Peyer's patch (tissue), 4 donors: ENCODE results near the gene AZGP1.
"Not testable (repeated sequence)": the region's sequence is repeated elsewhere in the genome, so short reads cannot be mapped to it uniquely, and the experiment has no call there.

ENCODE experiments used
- POLR2A ChIP-seq, 2 donors: fragments of 450-650 bp; IDR thresholded peaks; one replicate each; pipeline ENCODE4 v1.5.1; 2017; ENCODE audit warnings: antibody characterized with exemption in 2 of 2, mild to moderate bottlenecking in 2 of 2, moderate library complexity in 2 of 2
- TF ChIP-seq, protein P1 (sequence below), 6 experiments: fragments of 450-650 bp in 4 of 6; fragments of 200-600 bp in 2 of 6; sonication (generic) in 1 of 6; IDR thresholded peaks; one replicate each; pipeline ENCODE4 v1.5.1; 2017 to 2019; ENCODE audit warnings: antibody characterized with exemption in 6 of 6, mild to moderate bottlenecking in 3 of 6, moderate library complexity in 1 of 6

GRCh38 chr7:99950819-99951218, 25.0 kb downstream of the AZGP1 start:
- TF ChIP-seq, protein P1, sequence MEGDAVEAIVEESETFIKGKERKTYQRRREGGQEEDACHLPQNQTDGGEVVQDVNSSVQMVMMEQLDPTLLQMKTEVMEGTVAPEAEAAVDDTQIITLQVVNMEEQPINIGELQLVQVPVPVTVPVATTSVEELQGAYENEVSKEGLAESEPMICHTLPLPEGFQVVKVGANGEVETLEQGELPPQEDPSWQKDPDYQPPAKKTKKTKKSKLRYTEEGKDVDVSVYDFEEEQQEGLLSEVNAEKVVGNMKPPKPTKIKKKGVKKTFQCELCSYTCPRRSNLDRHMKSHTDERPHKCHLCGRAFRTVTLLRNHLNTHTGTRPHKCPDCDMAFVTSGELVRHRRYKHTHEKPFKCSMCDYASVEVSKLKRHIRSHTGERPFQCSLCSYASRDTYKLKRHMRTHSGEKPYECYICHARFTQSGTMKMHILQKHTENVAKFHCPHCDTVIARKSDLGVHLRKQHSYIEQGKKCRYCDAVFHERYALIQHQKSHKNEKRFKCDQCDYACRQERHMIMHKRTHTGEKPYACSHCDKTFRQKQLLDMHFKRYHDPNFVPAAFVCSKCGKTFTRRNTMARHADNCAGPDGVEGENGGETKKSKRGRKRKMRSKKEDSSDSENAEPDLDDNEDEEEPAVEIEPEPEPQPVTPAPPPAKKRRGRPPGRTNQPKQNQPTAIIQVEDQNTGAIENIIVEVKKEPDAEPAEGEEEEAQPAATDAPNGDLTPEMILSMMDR (IDR thresholded peaks at IDR 0.05) = not testable (repeated sequence)
- TF ChIP-seq POLR2A (IDR thresholded peaks at IDR 0.05) = not testable (repeated sequence)
